ENCODE data around the gene PRM2.
"Not testable (repeated sequence)": the region's sequence is repeated elsewhere in the genome, so short reads cannot be mapped to it uniquely, and the experiment has no call there.

PRM2 gene

DNA sequence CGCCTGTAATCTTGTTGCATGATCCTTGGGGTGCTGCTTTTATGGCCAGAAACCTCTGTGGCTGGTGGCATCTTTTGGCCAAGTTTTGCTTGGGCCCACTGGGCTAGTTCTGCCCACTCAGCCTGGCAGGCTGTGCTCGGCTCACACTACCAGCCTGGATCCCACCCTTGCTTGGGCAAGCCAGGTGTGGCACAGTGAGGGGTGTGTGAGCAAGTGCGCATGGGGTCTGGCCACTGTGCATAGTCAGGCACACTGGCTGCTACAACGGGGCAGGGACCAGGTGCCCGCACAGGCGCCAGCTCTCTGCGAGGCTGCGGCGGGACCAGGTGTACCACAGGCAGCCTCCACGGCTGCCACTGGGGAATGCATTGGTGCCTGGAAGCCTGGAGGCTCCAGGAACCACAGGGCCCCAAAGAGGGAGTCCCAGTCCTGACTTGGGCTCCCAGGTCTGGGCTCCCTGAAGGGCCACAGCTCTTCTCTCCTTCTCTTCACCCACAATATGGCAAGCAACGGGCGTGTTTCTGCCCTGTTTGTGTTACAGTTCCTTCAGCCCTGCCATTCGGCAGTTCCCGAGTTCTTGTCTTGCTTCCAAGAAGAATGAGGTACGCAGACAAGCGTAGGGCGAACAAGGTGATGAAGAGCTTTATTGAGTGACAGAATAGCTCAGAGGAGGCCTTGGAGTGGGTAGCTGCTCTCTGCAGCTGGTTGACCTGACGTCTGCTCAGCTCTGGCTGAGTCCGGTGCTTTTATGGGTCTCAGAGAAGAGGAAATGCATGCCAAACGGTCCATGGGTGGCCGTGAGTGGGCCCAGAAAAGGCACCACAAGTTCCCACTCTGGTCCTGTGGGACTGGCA, 31.6 kb upstream of the PRM2 start:
- DNase-seq (ENCODE audit: low spot score) (no peak), FAIRE-seq (no peak)

DNA sequence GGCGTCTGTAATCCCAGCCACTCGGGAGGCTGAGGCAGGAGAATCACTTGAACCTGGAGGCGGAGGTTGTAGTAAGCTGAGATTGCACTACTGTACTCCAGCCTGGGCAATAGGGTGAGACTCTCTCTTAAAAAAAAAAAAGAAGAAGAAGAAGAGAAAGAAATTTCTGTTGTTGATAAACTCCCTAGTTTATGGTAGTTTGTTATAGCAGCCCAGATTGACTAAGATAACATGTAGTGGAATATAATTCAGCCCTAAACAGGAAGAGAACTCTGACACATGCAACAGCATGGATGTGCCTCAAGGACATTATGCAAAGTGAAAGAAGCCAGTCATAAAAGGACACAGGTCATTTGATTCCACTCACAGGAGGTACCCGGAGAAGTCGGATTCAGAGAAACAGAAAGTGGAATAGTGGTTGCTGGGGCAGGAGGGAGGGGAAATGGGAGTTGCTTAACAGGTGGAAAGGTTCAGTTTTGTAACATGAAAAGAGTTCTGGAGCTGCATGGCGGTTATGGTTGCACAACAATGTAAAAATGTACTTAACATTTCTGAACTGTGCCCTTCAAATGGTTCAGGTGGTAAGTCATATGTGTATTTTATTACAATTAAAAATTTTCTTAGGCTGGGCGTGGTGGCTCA, 30.8 kb upstream of the PRM2 start:
- FAIRE-seq: no peak

DNA sequence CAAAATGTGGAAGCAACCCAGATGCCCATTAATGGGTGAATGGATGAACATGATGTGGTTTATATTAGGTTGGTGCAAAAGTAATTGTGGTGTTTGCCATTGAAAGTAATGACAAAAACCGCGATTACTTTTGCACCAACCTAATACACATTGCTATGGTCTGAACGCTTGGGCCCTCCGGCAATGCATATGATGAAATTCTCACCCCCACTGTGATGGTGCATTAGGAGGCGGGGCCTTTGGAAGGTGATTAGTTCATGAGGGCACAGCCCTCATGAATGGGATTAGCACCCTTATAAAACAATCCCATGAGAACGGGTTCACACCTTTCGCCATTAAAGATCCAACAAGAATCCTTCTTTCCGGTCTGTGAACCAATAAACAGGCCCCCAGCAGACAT, 30.1 kb upstream of the PRM2 start:
- FAIRE-seq (no peak), DNase-seq (ENCODE audit: low spot score) (no peak)

More for the DNA sequence above, 30.8 kb upstream of the PRM2 start:
- DNase-seq (ENCODE audit: low spot score): no peak

DNA sequence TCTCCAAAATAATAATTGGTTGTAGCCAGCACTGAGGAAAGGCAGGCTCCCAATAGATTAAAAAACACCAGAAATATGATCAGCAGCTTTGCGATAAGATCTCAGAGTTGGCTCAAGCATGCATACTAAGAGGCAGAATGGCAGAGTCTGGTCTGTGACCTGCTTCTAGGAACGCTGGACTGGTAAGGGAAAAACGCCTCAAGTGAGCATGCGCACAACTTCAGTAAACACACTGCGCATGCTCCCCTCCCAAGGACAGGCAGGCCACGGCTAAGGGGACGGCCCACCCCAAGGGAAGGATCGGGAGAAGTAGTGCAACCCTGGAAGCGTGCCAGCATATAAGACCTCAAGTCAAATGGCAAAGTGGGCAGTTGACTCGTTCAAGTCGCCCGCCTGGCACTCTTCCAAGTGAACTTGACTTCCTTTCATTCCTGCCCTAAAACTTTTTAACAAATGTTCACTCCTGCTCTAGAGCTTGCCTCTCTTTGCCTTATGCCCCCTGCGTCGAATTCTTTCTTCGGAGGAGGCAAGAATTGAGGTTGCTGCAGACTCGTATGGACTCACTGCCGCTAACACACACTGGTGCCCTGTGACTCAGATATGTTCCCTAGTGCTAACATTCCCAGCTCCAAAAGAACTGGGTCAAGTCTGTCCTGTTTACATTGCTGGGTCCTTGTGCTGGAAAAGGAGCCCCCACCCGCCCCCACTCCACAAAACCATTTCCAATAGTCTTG, 27.3 kb upstream of the PRM2 start:
- FAIRE-seq (no peak), DNase-seq (ENCODE audit: low spot score) (peak; percentile 53)

DNA sequence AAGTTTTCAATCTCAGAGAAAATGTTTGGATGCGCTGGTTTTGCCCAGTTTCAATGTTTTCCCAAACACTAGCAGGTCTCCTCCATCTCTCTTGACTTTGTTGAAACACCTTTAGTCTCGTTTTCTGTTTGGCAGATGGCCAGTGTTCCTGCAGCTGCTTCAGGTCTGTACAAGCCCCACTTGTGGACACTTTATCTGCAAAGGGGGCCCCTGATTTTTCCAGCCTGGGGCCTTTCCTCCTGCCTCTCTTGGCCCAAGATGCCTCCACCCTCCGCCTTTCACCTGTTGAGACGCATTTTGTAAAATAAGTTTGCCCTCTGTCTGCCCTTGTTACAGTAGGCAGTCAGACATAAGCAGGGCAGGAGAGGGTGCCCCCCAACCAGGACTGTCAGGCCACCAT, 26.7 kb upstream of the PRM2 start:
- DNase-seq (ENCODE audit: low spot score) (no peak), FAIRE-seq (no peak)

DNA sequence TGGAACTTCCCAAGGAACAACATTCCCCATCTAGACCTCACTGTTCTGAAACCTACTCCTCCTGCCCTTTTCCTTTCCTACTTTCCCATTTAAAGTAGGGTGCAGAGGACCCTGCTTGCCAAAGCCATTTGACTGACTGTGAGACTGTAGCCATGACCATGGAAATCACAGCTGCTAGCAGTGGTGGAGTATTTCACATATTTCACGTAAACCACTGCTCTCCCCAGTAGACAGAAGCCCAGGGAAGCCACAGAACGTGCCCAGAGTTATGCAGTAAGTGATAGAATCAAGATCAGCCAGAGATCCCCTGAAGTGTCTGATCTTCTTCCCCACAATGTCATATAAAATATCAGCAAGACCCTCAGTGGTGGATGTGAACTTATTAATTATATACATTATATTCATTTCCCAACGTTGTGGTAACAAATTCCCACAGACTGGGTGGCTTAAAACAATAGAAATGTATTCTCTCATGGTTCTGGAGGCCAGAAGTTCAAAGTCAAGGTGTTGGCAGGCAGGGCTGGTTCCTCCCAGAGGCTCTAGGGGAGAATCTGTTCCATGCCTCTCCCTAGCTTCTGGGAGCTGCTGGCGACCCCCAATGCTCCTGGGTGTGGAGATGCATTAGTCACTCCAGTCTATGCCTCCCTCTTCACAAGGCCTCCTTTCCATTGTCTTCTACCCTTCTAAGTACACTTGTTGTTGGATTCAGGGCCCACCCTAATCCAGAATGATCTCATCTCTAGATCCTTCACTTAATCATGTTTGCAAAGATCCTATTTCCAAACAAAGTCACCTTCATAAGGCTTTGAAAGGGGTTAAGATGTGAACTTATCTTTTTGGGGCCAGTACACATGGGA, 25.6 kb upstream of the PRM2 start:
- FAIRE-seq (no peak), DNase-seq (ENCODE audit: low spot score) (no peak)

DNA sequence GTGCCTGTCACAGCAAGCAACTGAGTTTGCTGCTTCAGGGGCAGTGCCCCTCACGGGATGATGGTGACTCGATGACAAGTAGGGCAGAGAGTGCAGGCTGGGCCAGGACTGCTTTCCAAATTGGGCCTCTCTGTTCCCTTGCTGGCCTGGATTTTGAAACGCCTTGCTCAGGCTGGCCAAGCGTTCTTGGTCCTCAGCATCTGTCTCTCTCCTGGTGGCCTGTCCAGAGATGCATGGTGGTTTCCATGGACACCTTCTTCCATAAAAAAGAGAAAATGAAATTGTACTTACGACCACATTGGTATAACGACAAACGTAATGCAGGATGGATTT, 24.2 kb upstream of the PRM2 start:
- FAIRE-seq (no peak), DNase-seq (ENCODE audit: low spot score) (no peak)

DNA sequence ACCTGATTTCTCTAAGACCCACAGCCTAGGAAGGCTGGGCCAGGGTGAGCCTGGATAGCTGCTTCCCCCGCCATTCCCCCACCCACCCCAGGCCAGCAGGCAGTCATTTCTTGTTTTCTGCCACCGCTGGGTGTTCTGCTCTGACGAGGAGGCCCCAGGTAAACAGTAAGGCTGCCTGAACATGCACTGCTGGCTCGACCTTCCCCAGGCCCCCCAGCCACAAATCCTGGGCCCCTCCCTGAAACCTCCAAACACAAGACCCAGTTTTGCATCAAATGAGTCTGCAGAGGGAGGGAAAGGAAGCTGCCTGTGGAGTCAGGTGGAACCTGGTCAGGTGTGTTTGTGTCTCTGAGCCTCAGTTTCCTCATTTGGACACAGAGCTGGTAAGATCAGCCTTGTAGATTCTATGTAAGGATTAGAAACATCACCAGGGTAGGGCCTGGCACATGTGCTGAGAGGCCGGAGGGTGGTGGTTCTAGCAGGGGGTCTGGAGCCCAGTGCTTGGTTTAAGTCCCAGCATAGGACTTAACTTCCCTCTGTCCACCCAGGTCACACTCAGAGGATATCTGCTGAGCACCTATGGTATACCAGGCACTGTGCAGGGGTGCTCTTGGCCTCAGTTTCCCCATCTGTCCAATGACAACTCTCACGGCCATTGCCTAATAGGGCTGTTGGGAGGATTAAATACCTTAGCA, 23.7 kb upstream of the PRM2 start:
- FAIRE-seq: no peak
- DNase-seq (ENCODE audit: low spot score): no peak

DNA sequence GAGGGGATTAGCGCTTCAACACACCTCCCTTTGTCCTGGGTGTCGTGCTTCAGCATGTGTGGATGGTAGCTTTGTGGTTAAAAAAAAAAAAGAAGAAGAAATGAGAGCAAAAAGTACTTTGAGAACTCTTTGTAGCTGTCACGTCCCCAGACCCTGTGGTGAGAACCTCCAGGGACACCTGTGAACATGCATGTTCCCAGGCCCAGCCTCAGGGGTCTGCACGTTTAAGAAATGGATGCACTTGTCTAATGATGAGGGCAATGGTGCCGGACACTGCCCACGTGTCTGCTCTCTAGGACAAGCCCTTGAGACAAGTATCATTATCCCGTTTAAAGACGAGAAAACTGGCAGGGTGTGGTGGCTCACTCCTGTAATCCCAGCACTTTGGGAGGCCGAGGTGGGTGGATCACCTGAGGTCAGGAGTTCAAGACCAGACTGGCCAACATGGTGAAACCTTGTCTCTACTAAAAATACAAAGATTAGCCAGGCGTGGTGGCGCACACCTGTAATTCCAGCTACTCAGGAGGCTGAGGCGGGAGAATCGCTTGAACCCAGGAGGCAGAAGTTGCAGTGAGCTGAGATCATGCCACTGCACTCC, 22.8 kb upstream of the PRM2 start:
- not testable (repeated sequence) for DNase-seq (ENCODE audit: low spot score); FAIRE-seq

DNA sequence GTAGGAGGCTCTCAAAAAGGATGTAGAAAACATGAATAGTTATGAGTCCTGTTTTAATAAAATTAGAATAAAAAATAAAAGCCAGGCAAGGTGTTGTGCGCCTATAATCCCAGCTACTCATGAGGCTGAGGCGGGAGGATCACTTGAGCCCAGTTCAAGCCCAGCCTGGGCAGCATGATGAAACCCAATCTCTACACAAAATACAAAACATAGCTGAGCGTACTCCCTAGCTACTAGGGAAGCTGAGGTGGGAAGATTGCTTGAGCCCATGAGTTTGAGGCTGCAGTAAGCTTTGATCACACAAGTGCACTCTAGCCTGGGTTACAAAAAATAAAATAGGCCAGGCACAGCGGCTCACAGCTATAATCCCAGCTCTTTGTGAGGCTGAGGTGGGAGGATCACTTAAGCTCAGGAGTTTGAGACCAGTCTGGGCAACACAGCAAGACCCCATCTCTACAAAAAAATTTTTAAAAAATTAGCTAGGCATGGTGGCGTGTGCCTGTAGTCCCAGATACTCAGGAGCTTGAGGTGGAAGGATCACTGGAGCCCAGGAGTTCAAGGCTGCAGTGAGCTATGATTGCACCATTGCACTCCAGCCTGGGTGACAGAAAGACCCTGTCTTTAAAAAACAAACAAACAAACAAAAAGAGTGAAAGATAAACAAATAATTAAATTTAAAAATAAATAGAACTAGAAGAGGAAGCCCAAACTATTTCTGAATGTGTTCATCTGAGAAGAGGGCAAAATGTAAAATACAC, 22.0 kb upstream of the PRM2 start:
- FAIRE-seq: no peak
- no peak for DNase-seq (ENCODE audit: low spot score)

DNA sequence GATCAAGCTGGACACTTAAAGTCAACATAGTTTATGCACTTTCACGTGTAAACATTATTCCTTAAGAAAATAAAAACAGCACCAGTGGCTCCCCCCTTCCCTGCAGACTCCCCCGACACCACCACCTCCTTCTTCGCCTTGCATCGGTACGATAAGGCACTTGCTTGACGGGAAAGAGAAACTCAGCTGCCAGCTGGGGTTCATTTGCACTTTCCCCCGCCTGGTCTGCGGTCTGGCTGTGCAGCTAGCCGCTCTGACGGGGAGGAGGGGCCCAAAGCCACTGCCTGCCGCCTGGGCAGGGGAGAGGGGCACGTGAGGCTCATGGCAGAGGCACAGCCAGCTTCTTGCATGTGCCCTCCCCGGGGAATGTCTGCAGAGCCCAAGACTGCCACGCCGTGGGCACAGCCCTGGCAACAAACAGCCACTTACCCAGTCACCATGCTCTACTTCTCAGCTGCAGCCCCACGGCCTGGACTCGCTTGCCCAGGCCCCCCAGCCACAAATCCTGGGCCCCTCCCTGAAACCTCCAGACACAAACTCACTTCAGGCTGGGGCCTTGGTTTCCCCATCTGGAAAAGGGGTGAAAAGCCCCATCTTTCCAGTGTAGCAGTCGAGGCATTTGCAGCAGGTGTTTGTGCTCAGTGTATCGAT, 21.3 kb upstream of the PRM2 start:
- FAIRE-seq (no peak), DNase-seq (ENCODE audit: low spot score) (peak; percentile 70)

DNA sequence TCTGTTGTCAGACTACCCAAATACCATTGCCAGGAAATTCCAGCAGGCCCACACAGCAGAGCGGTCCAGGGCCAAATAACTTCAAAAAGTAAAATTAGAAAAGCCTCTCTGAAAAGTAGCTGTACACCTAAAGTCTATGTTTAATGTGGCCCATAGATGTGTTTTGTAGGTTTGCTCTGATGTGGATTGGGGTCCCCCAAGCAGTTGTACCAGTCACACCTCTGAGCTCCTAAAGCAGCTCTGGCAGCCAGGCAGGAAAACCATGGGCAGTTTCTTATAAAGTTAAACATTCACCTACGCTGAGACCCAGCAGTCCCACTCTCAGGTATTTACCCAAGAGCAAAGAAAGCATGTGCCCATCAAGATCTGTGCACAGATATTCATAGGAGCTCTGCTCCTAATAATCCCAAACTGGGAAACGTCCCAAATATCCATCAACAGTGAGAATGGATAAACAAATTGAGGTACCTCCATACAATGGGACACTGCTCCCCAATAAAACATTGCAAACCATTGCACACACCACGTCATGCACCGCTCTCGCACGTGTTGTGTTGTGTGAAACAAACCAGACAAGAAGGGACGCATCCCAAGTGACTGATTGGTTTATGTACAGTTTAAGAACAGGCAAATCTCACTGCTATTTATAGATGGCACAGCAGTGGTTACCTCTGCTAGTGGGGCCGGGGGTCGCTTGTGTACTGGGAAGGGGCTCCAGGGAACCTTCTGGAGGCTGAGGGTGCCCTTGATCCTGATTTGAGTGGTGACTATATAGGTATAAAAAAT, 20.6 kb upstream of the PRM2 start:
- FAIRE-seq: no peak
- no peak for DNase-seq (ENCODE audit: low spot score)

DNA sequence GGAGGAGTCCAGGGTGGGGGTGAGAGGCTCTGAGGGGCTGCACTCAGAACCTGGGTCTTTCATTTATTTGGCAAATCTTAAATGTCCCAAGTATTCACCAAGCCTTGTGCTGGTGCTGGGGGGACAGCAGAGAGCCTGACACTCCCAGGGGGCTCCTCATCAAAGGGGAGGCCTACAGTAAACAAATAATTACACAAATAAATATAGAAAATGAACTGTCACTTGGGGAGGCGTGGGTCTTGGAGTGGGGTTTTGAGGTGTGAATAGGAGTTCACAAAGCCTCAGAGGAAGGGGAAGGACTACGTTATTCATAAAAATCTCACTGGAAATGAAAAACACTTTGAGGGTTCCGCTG, 20.0 kb upstream of the PRM2 start:
- FAIRE-seq (no peak), DNase-seq (ENCODE audit: low spot score) (no peak)

DNA sequence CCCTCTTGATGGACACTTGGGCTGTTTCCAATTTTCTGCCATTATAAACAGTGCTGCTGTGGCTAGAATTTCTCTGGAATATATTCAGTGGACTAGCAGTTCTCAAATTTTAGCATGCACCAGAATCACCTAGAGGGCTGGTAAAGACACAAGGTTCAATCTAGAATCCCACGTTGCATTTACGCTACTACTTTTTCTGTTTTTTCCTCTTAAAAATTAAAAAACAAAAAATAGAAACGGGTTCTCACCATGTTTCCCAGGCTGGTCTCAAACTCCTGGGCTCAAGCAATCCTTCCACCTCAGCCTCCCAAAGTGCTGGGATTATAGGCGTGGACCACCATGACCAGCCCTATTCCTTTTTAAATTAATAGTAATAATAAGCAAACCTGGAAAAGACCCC, 19.4 kb upstream of the PRM2 start:
- no peak for DNase-seq (ENCODE audit: low spot score)
- FAIRE-seq: no peak

DNA sequence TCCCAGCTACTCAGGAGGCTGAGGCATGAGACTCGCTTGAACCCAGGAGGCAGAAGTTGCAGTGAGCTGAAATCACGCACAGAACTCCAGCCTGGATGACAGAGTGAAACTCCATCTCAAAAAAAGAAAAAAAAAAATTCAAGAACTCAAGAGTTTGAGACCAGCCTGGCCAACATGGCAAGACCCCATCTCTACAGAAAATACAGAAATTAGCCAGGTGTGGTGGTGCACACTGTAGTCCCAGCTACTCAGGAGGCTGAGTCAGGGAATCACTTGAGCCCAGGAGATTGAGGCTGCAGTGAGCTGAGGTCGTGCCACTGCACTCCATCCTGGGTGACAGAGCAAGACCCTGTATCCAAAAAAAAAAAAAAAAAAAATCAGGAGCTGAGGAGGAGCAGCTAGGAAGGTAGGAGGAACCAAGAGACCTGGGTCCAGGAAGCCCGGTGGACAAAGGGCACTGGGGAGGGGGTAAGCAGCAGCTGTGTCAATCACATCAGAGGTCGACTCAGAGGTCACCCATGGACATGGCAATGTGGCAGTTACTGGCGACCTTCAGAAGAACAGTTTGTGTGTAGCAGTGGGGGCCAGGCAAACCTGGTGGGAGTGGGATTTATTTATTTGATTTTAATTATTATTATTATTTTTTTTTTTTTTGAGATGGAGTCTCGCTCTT, 15.9 kb upstream of the PRM2 start:
- DNase-seq (ENCODE audit: low spot score) (no peak), FAIRE-seq (no peak)

DNA sequence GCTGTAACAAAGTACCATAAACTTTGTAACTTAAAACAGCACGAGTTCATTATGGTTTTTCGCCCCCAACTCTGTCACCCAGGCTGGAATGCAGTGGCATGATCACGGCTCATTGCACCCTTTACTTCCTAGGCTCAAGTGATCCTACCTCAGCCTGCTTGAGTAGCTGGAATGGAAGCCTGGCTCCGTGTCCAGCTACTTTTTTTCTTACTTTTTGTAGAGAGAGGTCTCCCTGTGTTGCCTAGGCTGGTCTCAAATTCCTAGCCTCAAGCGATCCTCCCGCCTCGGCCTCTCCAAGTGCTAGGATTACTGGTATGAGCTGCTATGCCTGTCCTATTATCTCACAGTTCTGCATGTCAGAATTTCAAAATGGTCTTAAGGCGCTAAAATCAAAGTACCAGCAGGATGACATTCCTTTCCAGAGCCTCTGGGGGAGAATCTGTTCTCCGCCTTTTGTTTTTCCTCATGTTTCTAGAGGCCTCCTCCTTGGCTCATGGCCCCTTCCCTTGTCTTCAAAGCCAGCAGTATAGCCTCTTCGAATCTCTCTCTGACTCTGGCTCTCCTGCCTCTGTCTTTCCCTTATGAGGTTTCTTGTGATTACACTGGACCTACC, 14.9 kb upstream of the PRM2 start:
- FAIRE-seq (no peak), DNase-seq (ENCODE audit: low spot score) (no peak)

DNA sequence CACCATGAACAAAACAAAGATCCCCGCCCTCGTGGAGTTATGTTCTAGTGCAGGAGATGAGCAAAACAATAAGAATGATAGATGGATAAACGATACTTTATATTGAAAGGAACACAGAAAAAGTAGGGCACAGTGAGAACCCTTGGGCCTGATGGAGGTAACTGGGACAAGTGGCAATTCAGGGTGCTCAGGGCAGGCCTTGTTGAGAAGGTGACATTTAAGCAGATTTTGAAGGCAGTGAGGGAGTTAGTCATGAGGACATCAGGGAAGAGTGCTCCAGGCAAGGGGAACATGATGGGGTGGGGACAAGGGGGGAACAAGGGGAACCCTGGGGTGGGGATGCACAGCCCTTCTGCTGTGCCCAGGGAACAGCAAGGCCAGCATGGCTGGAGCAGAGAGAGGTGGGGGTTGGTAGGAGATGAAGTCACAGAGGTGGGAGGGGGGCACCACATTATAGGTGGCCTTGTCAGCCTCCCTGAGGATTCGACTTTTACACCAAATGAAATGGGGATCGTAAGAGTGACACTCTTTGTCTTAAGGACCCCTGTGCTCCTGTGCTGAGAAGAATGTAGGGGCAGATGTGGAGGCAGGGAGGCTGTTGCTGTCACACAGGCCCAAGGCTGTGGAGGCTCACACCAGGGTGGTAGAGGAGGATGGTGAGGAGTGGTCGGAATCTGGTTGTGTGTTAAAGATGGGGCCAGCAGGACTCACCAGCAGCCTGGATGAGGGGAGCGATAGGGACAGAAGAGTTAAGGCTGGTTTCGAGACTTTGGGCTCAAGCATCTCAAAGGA, 14.0 kb upstream of the PRM2 start:
- FAIRE-seq: no peak
- DNase-seq (ENCODE audit: low spot score): no peak

All from urothelium cell line (cell line).